Spinal cord (tissue), 10 donors: ENCODE data around the gene IQSEC3. TPM values are rescaled to one million over a fixed set of nuclear protein-coding genes. Genes with fewer than 3 reads are reported as not detected.
"Not testable (repeated sequence)": the region's sequence is repeated elsewhere in the genome, so short reads cannot be mapped to it uniquely, and the experiment has no call there.

Source experiments
- DNase-seq, 6 donors: peaks; one replicate each; pipeline versions ENCODE4 v3.0.0 to v3.0.0-alpha.2; 2013 to 2015; ENCODE audit warnings: low spot score in 6 of 6, low read depth in 4 of 6
- H3K27ac ChIP-seq: one replicate; pipeline ENCODE4 v1.5.1; 2013; ENCODE audit warnings: low read depth, low read length, control low read depth
- H3K27me3 ChIP-seq: one replicate; pipeline ENCODE4 v1.6.1; 2013; ENCODE audit warnings: low read length; ENCODE audit not compliant: control insufficient read depth, insufficient read depth
- H3K36me3 ChIP-seq: one replicate; pipeline ENCODE4 v1.6.1; 2013; ENCODE audit warnings: low read length; ENCODE audit not compliant: control insufficient read depth, insufficient read depth
- H3K4me1 ChIP-seq: one replicate; pipeline ENCODE4 v1.6.1; 2013; ENCODE audit warnings: low read length; ENCODE audit not compliant: control insufficient read depth, insufficient read depth
- H3K4me3 ChIP-seq: one replicate; pipeline ENCODE4 v1.5.1; 2013; ENCODE audit warnings: low read depth, low read length, control low read depth
- H3K9me3 ChIP-seq: one replicate; pipeline ENCODE4 v1.6.1; 2013; ENCODE audit warnings: low read length; ENCODE audit not compliant: control insufficient read depth, insufficient read depth
- WGBS: methylation state at CpG from one replicate; pipeline ENCODE4 v1.1.5; 2013; ENCODE audit warnings: missing lambda C conversion rate; ENCODE audit not compliant: insufficient coverage; 5-methylcytosine and 5-hydroxymethylcytosine counted together
- polyA plus RNA-seq, 2 donors: library from polyadenylated mRNA; unstranded; fragments of 120-200 nt; gene quantifications; one replicate each; pipeline ENCODE4 v1.2.1, GENCODE V29; 2013; ENCODE audit not compliant: insufficient read length in 2 of 2
- total RNA-seq, 2 donors: library from RNA; depleted of rRNA in 1 of 2; stranded (reverse); fragments of 120-200 nt in 1 of 2; fragments of >200 nt in 1 of 2; gene quantifications; one replicate each; pipeline versions ENCODE4 v1.2.3 to v1.2.4, GENCODE V29; 2013 to 2014
- donor health status: healthy.

The IQSEC3 gene
- total and polyA plus RNA-seq, 4 donors: 7.8 to 65.3 (median 39.0) TPM

GRCh38 chr12:51962-52361 is 14.6 kb upstream of the IQSEC3 start:
- H3K27me3 ChIP-seq: peaks cover 30% of the 10 kb centered on the region
- not testable (repeated sequence) for H3K27ac ChIP-seq, H3K4me1 ChIP-seq, DNase-seq, H3K9me3 ChIP-seq, H3K36me3 ChIP-seq, H3K4me3 ChIP-seq
- WGBS: 77% methylated on average over 6 of the region's 6 CpGs

GRCh38 chr12:52902-53734 is 13.4 kb upstream of the IQSEC3 start:
- not testable (repeated sequence) for H3K4me1 ChIP-seq, H3K36me3 ChIP-seq, DNase-seq, H3K27ac ChIP-seq, H3K4me3 ChIP-seq, H3K9me3 ChIP-seq
- peaks cover 35% of the 10 kb centered on the region for H3K27me3 ChIP-seq
- WGBS: 63% methylated on average over 2 of the region's 4 CpGs

- no peaks in the 10 kb centered on the region for H3K9me3 ChIP-seq
- 50% methylated on average over 3 of the region's 4 CpGs for WGBS
- H3K27ac ChIP-seq: no peak overlapping the region
- peaks cover 35% of the 10 kb centered on the region for H3K27me3 ChIP-seq
- no peaks in the 10 kb centered on the region for H3K36me3 ChIP-seq
- no peak overlapping the region for H3K4me3 ChIP-seq
- no peak for DNase-seq
- no peaks in the 10 kb centered on the region for H3K4me1 ChIP-seq
Measured at GRCh38 chr12:53735-54730, 12.5 kb upstream of the IQSEC3 start.

DNA sequence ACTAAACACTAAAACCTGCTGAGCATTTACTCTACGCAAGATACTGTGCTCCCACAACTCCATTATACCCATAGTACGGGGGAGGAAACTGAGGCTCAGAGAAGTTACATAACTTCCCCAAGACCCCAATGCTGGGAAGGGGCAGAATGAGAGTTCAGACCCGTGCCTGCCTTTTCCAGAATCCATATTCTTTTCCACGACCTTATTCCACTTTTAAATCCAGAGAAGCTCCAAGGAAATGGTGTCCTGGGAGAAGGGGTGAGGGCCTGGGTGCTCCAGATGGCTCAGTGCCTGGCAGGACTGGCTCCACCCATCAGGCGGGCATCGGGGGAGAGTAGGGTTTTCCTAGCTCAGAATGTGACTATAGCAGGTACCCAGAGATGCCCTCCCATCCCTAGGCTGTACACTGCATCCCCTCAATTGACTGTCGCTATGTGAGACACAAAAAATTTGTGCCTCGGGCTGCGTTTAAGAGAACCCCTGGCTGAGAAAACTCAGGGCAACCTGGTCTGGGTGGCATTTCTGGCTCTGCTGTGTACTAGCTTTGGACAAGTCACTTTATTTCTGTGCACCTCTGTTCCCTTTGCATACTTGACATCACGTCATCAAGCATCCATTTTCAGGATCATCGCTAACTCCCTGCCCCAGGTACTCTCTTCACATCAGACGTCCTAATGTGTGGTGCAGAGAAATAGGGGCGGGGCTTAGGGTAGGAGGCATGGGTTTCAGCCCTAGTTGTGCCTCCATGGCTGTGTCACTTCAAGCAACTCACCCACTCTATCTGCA is 11.6 kb upstream of the IQSEC3 start:
- Histone ChIP-seq H3K4me3 (no peak overlapping the region), H3K36me3 (no peaks in the 10 kb centered on the region), H3K4me1 (no peaks in the 10 kb centered on the region), H3K27me3 (peaks cover 33% of the 10 kb centered on the region), H3K27ac (no peak overlapping the region), H3K9me3 (no peaks in the 10 kb centered on the region)
- 81% methylated on average over 9 of the region's 13 CpGs for WGBS
- no peak for DNase-seq

- no peak overlapping the region for H3K27ac ChIP-seq
- H3K27me3 ChIP-seq: peaks cover 32% of the 10 kb centered on the region
- no peaks in the 10 kb centered on the region for H3K4me1 ChIP-seq
- no peaks in the 10 kb centered on the region for H3K9me3 ChIP-seq
- H3K4me3 ChIP-seq: no peak overlapping the region
- DNase-seq: no peak
- WGBS: 67% methylated on average over 7 of the region's 7 CpGs
- no peaks in the 10 kb centered on the region for H3K36me3 ChIP-seq
Measured at GRCh38 chr12:56683-57346, 9.8 kb upstream of the IQSEC3 start.

DNA sequence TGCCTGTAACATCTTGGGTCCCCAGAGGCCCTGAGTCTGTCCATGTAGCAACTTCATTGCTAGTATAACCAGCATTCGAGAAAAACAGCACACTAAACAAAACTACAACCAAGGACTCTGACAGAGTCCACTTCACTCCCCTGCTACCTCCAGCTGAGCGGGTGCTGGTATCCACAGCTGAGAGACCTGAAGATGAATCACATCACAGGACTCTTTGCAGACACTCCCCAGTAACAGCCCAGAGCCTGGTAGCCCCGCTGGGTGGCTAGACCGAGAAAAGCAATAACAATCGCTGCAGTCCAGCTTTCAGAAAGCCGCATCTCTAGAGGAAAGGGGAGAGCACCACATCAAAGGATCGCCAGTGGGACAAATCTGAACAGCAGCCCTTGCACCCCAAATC is 9.0 kb upstream of the IQSEC3 start:
- Histone ChIP-seq H3K4me3 (no peak overlapping the region), H3K4me1 (no peaks in the 10 kb centered on the region), H3K36me3 (no peaks in the 10 kb centered on the region), H3K27me3 (peaks cover 31% of the 10 kb centered on the region), H3K9me3 (no peaks in the 10 kb centered on the region), H3K27ac (no peak overlapping the region)
- DNase-seq: no peak
- 69% methylated on average over 6 of the region's 7 CpGs for WGBS

GRCh38 chr12:58832-59231 is 7.7 kb upstream of the IQSEC3 start:
- H3K9me3 ChIP-seq: no peaks in the 10 kb centered on the region
- no peak overlapping the region for H3K4me3 ChIP-seq
- peaks cover 25% of the 10 kb centered on the region for H3K27me3 ChIP-seq
- H3K36me3 ChIP-seq: no peaks in the 10 kb centered on the region
- H3K27ac ChIP-seq: no peak overlapping the region
- no peaks in the 10 kb centered on the region for H3K4me1 ChIP-seq
- no peak for DNase-seq

GRCh38 chr12:61845-62244 is 4.7 kb upstream of the IQSEC3 start:
- not testable (repeated sequence) for H3K27ac ChIP-seq, H3K27me3 ChIP-seq, DNase-seq, H3K4me3 ChIP-seq, H3K9me3 ChIP-seq, H3K36me3 ChIP-seq, H3K4me1 ChIP-seq

GRCh38 chr12:65491-66063 is 990 bp upstream of the IQSEC3 start:
- not testable (repeated sequence) for H3K9me3 ChIP-seq, H3K27ac ChIP-seq, H3K36me3 ChIP-seq, H3K4me3 ChIP-seq, H3K27me3 ChIP-seq, DNase-seq, H3K4me1 ChIP-seq
- 40% methylated on average over 1 of the region's 4 CpGs for WGBS
